Right lobe of liver (tissue), 4 donors: ENCODE results near the gene MICA.

Experiments
- POLR2A ChIP-seq: fragments of 450-650 bp; IDR thresholded peaks from one replicate; pipeline ENCODE4 v1.6.1; 2017; ENCODE audit warnings: antibody characterized with exemption, mild to moderate bottlenecking
- TF ChIP-seq, protein P1 (sequence below), 4 donors: fragments of 200-600 bp in 3 of 4; fragments of 450-650 bp in 1 of 4; IDR thresholded peaks; one replicate each; pipeline versions ENCODE4 v1.5.1 to v1.8.0; 2016 to 2022; ENCODE audit warnings: antibody characterized with exemption in 4 of 4, mild to moderate bottlenecking in 2 of 4
- donor health status: DM: no; HTN: no; CAD: no.
- donor health status: DM: no; HTN: no; CAD: no.
- donor health status: DM: no; HTN: yes; CAD: no.

- TF ChIP-seq, protein P1, sequence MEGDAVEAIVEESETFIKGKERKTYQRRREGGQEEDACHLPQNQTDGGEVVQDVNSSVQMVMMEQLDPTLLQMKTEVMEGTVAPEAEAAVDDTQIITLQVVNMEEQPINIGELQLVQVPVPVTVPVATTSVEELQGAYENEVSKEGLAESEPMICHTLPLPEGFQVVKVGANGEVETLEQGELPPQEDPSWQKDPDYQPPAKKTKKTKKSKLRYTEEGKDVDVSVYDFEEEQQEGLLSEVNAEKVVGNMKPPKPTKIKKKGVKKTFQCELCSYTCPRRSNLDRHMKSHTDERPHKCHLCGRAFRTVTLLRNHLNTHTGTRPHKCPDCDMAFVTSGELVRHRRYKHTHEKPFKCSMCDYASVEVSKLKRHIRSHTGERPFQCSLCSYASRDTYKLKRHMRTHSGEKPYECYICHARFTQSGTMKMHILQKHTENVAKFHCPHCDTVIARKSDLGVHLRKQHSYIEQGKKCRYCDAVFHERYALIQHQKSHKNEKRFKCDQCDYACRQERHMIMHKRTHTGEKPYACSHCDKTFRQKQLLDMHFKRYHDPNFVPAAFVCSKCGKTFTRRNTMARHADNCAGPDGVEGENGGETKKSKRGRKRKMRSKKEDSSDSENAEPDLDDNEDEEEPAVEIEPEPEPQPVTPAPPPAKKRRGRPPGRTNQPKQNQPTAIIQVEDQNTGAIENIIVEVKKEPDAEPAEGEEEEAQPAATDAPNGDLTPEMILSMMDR (IDR thresholded peaks at IDR 0.05), result no peak
- no peak for TF ChIP-seq POLR2A
Observed at GRCh38 chr6:31378062-31378720, 25.2 kb upstream of the MICA start.
